GM12891 (cell line): Measurements from ENCODE around the gene DLG1.

Source experiments
- DNase-seq: peaks from one replicate; pipeline ENCODE4 v3.0.0; 2011; ENCODE audit warnings: low spot score; ENCODE audit not compliant: insufficient read length
- FAIRE-seq: peaks from 2 replicates; lab custom pipeline; 2011; peaks lifted over from hg19 to GRCh38; lab: Jason Lieb, UNC
- PAX5 ChIP-seq: IDR thresholded peaks from 2 replicates; pipeline ENCODE4 v1.6.1; 2011; ENCODE audit warnings: low read length, moderate library complexity, mild to moderate bottlenecking; ENCODE audit not compliant: insufficient read depth, severe bottlenecking
- POLR2A ChIP-seq: IDR thresholded peaks from 2 replicates; pipeline ENCODE4 v1.6.1; 2011; ENCODE audit warnings: low read depth, low read length, control low read depth
- POLR2AphosphoS5 ChIP-seq: IDR thresholded peaks from 2 replicates; pipeline ENCODE4 v1.6.1; 2011; ENCODE audit warnings: low read depth, low read length, control low read depth
- POU2F2 ChIP-seq: IDR thresholded peaks from 2 replicates; pipeline ENCODE4 v1.6.1; 2011; ENCODE audit warnings: low read depth, mild to moderate bottlenecking, control low read depth, low read length, moderate library complexity
- SPI1 ChIP-seq: IDR thresholded peaks from 2 replicates; pipeline ENCODE4 v1.6.1; 2011; ENCODE audit warnings: low read depth, low read length, control low read depth
- TAF1 ChIP-seq: IDR thresholded peaks from 2 replicates; pipeline ENCODE4 v1.6.1; 2011; ENCODE audit warnings: low read depth, low read length, control low read depth

The DLG1 gene

GRCh38 chr3:197270558-197271317 lies 27.7 kb downstream of the DLG1 start:
- DNase-seq, result no peak
- FAIRE-seq, result no peak
- TF ChIP-seq POLR2AphosphoS5 (no peak), POU2F2 (no peak), SPI1 (no peak), PAX5 (no peak), TAF1 (no peak)

- DNase-seq (no peak), FAIRE-seq (no peak)
- TF ChIP-seq POLR2A, result no peak
- TF ChIP-seq SPI1, result no peak
- no peak for TF ChIP-seq PAX5
- no peak for TF ChIP-seq POU2F2
- no peak for TF ChIP-seq TAF1
- TF ChIP-seq POLR2AphosphoS5, result no peak
Observed at GRCh38 chr3:197269024-197269423, 29.4 kb downstream of the DLG1 start.

GRCh38 chr3:197268294-197268693 lies 30.1 kb downstream of the DLG1 start:
- FAIRE-seq, result no peak
- TF ChIP-seq TAF1 (no peak), POLR2A (no peak), PAX5 (no peak), POLR2AphosphoS5 (no peak), POU2F2 (no peak), SPI1 (no peak)
- DNase-seq, result no peak

GRCh38 chr3:197266331-197266730 lies 32.1 kb downstream of the DLG1 start:
- TF ChIP-seq SPI1, result no peak
- no peak for TF ChIP-seq TAF1
- TF ChIP-seq POLR2AphosphoS5, result no peak
- no peak for TF ChIP-seq POLR2A
- TF ChIP-seq POU2F2, result no peak
- TF ChIP-seq PAX5, result no peak
- FAIRE-seq (no peak), DNase-seq (no peak)

DNA sequence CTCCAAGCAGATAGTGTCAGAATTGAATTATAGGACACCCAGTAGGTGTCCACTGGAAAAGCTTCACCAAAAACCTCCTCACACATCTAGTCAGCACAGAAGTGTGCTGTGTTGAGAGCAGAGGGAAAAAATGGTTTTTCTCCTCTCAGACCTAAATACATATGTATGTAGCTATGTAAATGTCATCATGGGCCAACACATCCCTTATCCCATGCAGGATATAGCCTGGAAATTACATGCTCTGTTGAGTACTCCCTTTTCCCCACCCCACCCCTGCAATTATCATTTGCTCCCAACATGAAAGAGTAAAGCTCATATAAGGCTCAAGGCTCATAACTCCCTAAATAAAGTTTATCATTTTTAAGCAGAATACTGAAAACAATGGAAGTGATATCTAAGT lies 35.7 kb downstream of the DLG1 start:
- DNase-seq (no peak), FAIRE-seq (no peak)
- TF ChIP-seq POLR2AphosphoS5 (no peak), TAF1 (no peak), SPI1 (no peak), PAX5 (no peak), POU2F2 (no peak), POLR2A (no peak)

- no peak for FAIRE-seq
- TF ChIP-seq PAX5, result no peak
- no peak for TF ChIP-seq TAF1
- TF ChIP-seq POU2F2, result no peak
- TF ChIP-seq SPI1, result no peak
- no peak for TF ChIP-seq POLR2AphosphoS5
- TF ChIP-seq POLR2A, result no peak
- no peak for DNase-seq
Observed at GRCh38 chr3:197261164-197261509, 37.3 kb downstream of the DLG1 start.

DNA sequence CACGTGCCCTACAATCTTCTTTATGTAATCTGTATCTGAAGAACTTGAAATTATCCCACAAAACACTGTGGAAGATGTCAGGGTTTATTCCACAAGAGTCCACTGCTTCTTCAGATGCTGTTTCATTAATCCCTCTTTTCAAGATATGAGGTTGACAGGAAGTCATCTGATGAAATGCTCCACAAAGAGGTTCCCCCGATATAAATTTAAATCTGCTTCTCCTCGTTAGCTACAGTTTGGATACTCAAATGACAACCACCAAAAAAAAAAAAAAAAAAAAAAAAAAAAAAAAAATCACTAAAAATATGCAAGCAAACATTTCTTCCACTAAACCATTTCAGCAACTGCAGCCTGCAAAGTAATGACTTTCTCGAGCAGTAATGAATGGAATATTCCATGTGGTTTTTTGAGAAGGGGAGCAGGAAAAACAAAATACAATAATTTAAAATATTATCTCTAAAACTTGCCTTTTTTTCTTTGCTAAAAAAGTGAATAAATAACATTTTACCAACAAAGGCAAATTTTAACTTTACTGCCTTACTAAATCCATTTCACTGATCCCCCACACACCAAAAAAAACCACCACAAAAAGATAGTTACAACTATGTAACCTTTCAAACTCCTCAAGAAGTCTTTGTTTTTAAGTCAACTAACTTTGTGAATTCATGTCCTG lies 37.8 kb downstream of the DLG1 start:
- DNase-seq (no peak), FAIRE-seq (no peak)
- TF ChIP-seq POLR2AphosphoS5, result no peak
- no peak for TF ChIP-seq POLR2A
- no peak for TF ChIP-seq PAX5
- no peak for TF ChIP-seq SPI1
- no peak for TF ChIP-seq TAF1
- TF ChIP-seq POU2F2, result no peak

DNA sequence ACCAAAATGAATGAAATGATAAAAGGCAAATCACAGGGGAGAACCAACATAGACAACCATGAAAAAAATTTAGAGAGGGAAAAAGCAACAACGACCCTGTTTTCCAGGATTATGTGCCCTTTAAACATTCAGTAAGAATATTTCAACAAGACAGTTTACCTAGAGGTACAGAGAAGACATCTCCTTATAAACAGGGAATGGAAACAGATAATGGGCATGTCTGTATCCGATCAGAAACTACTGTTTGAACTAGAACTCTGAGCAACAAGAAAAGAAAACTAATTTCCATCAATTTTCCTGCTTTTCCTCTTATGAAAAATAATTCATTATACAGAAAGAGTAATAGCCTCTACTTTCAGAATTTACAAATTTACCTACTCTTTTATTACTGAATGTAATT lies 39.3 kb downstream of the DLG1 start:
- DNase-seq (no peak), FAIRE-seq (no peak)
- TF ChIP-seq PAX5 (no peak), POLR2A (no peak)

GRCh38 chr3:197258168-197258755 lies 40.1 kb downstream of the DLG1 start:
- no peak for DNase-seq
- TF ChIP-seq POU2F2 (no peak), PAX5 (no peak), POLR2A (no peak), SPI1 (no peak), TAF1 (no peak), POLR2AphosphoS5 (no peak)
- FAIRE-seq, result no peak
